Gastroesophageal sphincter (tissue), 3 donors: Measurements from ENCODE around the gene NOVA1.

ENCODE experiments used
- EP300 ChIP-seq: sonication (generic); formaldehyde crosslinking; IDR thresholded peaks from one replicate; pipeline ENCODE4 v1.6.1; 2017; ENCODE audit warnings: antibody characterized with exemption, mild to moderate bottlenecking
- POLR2AphosphoS5 ChIP-seq: sonication (generic); formaldehyde crosslinking; IDR thresholded peaks from one replicate; pipeline ENCODE4 v1.6.1; 2017; ENCODE audit warnings: antibody characterized with exemption
- TF ChIP-seq, protein P1 (sequence below), 4 experiments: fragments of 200-600 bp in 2 of 4; fragments of 450-650 bp in 2 of 4; sonication (generic) in 1 of 4; IDR thresholded peaks; one replicate each; pipeline ENCODE4 v1.5.1; 2017 to 2019; ENCODE audit warnings: antibody characterized with exemption in 4 of 4, mild to moderate bottlenecking in 2 of 4, moderate library complexity in 2 of 4

DNA sequence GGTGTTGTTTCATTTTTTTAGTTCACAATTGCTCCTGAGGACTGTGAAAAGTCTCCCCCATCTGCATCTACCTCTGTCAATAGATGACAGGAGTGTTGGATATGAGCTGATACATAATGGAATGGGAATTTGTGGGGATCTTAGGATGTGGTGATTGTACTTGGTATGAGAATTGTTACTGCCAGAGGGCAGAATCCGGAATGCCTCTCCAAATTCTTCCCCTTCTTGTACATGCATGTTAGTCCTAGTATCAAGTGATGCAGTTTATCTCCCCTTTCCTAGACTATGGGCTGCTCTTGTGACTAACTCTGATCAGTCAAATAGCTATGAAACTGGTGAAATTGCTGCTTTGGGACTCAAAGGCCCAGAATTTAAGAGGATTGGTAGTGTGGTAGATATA, 24.8 kb upstream of the NOVA1 start:
- TF ChIP-seq EP300 (no peak), POLR2AphosphoS5 (no peak)
- TF ChIP-seq, protein P1, sequence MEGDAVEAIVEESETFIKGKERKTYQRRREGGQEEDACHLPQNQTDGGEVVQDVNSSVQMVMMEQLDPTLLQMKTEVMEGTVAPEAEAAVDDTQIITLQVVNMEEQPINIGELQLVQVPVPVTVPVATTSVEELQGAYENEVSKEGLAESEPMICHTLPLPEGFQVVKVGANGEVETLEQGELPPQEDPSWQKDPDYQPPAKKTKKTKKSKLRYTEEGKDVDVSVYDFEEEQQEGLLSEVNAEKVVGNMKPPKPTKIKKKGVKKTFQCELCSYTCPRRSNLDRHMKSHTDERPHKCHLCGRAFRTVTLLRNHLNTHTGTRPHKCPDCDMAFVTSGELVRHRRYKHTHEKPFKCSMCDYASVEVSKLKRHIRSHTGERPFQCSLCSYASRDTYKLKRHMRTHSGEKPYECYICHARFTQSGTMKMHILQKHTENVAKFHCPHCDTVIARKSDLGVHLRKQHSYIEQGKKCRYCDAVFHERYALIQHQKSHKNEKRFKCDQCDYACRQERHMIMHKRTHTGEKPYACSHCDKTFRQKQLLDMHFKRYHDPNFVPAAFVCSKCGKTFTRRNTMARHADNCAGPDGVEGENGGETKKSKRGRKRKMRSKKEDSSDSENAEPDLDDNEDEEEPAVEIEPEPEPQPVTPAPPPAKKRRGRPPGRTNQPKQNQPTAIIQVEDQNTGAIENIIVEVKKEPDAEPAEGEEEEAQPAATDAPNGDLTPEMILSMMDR (IDR thresholded peaks at IDR 0.05) = no peak
